HG02884 (cell line): ENCODE results near the gene ENTPD8.
A peak's percentile ranks its signal among the peaks of the same experiment; 100 is the strongest.

ENCODE experiments used
- ATAC-seq: cut with Tn5 transposase; IDR thresholded peaks from one replicate; pipeline ENCODE4 v1.9.1; 2021; ENCODE audit warnings: mild to moderate bottlenecking, moderate library complexity; ENCODE audit not compliant: unreplicated experiment

ENTPD8 gene

DNA sequence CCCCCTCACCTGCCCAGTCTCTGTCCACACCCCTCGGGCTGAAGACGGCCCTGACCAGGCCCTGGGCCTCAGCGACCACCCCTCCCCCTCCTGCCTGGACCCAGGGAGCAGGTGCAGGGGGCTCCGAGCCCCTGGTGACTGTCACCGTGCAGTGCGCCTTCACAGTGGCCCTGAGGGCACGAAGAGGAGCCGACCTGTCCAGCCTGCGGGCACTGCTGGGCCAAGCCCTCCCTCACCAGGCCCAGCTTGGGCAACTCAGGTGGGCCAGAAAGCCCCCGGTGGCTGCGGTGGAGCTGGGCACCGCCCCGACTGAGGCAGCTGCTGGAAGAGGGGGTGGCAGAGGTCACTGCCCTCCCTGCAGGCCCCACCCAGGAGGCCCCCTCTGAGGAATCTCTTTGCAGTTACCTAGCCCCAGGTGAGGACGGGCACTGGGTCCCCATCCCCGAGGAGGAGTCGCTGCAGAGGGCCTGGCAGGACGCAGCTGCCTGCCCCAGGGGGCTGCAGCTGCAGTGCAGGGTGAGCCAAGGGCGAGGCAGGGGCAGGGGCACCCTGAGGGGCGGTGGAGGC, 7.7 kb downstream of the ENTPD8 start:
- ATAC-seq: no peak

DNA sequence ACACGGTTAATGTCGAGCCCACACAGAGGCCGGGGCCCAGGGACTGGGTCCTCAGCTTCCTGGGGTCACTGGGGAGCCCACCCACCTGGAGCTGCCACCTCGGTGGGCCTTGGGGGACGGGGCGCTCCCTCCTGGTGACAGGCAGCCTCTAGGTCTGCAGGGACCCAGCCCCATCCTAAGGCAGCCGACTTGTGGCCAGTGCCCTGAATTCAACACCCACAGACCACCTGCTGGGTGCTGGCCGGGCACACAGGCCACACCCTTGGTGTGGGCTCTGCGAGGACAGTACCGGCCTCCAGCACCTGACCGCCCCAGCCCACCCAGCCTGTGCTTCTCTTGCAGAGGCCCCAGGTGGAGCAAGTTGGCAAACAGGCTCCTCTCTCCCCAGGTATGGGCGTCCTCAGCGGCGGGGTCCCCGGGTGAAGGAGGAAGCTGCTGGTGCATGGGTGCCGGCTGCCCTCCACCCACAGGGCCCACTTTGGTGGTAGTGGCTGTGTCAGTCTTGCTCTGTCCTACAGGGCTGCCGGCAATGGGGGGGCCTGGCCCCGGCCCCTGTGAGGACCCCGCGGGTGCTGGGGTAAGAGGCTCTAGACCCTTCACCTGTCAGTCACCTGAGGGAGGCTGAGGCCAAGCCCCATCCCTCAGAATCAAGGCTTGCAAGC, 8.3 kb downstream of the ENTPD8 start:
- no peak for ATAC-seq

DNA sequence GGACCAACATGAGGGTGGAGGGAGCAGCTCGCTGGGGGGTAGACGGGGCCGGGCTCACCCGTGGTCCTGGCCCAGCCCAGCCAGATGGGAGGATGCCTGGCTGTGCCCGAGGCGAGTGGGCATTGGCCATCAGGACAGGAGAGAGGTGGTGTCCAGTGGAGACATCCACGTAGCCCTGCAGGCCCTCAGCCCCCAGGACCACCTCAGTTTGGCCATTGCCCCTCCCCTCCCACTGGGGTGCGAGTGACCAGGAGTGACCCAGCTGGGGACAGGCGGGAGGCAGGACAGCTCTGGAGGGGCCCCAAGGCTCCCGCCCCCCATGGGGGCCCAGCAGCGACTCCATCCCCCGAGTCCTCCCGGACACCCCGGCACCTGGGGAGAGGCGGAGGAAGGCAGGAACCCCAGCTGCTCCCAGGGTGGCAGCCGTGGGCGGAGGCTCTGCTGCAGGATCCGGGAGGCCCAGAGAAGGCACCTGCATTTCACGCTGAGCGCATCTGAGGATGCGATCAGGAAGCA, 9.7 kb downstream of the ENTPD8 start:
- no peak for ATAC-seq

DNA sequence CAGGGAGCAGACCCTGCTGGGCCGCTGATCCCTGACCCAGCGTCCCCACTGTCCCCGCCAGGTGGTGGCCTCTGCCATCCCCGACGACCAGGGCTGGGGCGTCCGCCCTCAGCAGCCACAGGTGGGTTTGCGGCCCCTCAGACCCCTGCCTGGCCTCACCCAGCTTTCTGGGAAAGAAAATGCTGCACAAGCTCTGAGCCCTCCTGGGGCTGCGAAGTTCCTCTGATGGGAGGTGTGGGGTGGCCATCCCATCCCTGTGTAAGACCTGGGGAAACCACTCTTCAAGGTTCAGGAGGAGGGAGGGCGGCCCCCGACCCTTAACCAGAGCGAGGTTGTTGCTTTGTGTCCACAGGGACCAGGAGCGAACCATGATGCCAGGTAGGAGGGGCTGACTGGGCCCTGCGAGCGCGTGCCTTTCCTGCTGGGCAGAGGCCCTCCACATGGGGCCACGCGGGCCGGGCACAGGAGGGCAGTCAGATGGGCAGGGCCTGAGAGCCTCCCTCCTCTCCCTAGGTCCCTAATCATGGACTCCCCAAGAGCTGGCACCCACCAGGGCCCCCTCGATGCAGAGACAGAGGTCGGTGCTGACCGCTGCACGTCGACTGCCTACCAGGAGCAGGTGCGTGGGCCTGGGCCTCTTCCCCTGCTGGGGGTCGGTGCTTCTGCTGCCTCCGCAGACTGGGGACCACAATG, 10.3 kb downstream of the ENTPD8 start:
- no peak for ATAC-seq

DNA sequence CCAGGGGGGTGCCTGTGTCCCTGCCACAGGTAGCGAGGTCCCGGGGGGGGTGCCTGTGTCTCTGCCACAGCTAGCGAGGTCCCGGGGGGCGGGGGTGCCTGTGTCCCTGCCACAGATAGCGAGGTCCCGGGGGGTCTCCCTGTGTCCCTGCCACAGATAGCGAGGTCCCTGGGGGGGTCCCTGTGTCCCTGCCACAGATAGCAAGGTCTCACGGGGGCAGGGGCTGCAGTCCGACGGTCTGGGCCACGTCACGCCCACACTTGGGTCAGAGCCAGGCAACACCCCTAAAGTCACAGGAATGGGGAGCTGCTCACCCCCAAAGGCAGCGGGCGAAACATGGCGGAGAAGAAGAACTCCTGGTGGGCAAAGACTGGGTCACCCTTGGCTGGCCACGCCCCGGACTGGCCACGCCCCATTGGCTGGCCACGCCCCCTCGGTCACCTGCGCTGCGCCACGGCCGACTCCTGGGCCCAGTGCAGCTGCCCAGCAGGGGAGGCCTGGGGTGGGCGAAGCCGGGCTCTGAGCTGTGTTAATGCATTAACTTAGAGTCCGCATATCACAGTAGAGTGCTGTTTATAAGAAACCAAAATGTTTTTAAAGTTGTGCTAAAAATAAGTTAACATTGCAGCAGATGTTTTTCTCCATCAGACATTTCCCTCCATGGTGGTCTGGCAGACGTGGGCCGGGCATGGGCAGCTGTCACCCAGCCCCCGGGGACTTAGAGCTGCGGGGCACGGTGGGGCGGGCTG, 11.0 kb downstream of the ENTPD8 start:
- ATAC-seq: no peak

DNA sequence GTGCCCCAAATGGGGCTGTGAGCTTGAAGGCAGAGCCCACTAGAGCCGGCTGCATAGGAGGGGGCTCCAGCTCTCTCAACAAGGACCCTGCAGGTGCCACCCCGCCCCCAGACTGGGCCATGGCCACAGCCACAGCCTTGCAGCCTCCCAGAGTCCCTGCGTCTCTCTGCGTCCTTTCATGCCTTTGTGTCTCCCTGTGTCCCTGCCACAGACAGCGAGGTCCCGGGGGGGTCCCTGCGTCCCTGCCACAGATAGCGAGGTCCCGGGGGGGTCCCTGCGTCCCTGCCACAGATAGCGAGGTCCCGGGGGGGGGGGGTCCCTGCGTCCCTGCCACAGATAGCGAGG, 11.6 kb downstream of the ENTPD8 start:
- ATAC-seq: no peak

DNA sequence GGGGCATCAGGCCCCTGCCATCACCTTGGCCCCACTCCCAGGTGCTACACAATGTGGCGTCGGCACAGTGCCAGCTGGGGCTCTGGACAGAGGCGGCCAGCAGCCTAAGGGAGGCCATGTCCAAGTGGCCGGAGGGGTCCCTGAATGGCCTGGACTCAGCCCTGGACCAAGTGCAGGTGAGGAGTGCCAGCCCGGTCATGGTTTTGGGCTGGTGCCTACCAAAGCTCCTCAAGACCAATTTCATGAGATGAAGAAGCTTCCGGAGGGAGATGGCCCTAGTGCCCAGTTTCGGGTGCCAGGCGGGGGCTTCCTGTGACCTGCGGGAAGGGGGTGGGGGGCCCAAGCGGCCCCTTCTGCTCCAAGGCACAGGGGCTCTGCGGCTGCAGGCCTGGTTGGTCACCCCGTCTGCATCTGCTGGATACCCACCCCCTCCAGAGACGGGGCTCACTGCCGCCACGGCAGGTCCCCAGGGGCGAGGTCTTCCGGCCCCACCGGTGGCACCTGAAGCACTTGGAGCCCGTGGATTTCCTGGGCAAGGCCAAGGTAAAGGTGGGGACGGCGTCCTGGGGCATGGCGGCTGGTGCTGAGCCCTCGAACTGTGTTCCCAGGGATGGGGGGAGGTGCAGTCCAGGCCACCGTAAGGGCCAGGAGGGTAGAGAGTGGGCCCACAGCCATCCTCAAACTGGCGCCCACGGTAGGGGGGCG, 12.2 kb downstream of the ENTPD8 start:
- ATAC-seq: no peak

DNA sequence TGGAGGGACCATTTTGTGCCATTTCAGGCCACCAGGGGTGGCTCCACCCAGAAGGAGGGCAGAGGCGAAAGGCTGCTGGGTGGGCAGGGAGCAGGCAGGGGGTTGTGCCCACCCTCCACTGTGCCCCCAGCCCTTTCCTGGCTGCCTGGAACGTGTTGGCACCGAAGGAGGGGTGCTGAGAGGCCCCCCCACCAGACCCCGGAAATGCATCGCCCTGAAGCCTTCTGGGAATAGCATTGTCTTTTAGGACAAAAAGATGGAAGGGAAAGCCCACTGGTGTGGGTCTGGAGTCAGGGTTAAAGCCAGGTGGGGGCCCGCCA, 12.9 kb downstream of the ENTPD8 start:
- no peak for ATAC-seq

DNA sequence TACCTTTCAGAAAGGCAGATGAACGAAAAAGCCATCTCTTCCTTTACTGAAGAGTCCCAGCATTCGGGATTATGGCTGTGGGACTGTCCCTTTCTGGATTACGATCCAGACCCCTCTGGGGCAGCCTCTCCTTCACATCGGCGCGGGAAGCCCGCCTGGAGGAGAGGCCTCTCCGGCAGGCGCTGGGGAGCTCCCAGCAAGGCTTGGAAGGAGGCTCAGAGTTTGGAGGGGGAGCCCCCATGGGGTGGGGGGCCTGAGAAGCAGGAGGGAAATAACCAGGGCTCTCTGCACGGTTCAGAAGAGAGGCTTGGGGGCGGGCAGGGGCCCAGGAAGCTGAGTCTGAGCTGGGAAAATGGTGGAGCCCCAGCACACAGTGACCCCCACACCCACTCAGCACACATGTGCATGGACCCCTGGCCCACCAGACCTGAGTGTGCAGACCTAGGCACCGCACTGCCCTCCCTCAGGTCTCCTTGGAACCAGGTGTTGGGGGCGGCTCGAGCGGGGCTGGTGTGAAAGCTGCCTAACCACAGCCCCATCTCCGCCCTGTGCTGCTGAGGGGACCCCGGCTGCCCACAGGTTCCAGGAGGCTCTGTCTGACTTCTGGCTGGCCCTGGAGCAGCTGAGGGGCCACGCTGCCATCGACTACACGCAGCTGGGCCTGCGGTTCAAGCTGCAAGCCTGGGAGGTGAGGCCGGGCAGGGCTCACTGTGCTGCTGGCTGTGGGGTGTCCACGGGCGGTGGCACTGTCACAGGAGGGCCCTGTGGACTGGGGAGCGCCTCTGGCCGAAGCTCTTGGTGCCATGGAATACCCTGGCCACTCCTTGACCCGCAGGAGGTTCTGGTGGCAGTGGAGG, 13.5 kb downstream of the ENTPD8 start:
- ATAC-seq: no peak

DNA sequence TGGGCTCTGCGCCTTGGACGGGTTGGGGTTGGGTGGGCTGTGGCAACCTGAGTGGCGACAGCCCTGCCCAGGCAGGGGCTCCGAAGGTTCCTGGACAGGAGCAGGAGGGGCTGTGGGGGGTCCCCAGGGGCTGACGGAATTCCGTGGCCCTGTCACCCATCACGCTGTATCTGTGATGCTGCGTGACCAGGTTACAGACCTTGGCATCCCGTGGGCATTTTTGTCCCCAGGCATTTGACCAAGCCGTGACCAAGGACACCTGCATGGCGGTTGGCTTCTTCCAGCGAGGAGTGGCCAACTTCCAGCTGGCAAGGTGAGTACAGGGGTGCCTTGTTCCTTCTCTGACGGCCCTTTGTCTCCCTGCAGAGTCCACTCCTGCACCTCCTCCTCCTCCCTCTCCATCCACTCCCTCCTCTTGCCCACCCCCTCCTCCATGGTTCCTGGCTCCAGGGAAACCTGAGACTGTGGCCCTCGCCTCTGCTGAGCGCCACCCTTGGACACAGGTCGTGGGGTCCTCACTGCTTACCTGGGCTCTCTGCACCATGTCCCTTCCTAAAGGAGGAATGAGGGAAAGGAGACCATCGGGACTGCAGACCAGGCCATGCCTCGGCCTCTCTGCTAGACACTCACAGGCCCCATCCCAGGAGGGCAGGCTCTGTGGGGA, 15.0 kb downstream of the ENTPD8 start:
- no peak for ATAC-seq

DNA sequence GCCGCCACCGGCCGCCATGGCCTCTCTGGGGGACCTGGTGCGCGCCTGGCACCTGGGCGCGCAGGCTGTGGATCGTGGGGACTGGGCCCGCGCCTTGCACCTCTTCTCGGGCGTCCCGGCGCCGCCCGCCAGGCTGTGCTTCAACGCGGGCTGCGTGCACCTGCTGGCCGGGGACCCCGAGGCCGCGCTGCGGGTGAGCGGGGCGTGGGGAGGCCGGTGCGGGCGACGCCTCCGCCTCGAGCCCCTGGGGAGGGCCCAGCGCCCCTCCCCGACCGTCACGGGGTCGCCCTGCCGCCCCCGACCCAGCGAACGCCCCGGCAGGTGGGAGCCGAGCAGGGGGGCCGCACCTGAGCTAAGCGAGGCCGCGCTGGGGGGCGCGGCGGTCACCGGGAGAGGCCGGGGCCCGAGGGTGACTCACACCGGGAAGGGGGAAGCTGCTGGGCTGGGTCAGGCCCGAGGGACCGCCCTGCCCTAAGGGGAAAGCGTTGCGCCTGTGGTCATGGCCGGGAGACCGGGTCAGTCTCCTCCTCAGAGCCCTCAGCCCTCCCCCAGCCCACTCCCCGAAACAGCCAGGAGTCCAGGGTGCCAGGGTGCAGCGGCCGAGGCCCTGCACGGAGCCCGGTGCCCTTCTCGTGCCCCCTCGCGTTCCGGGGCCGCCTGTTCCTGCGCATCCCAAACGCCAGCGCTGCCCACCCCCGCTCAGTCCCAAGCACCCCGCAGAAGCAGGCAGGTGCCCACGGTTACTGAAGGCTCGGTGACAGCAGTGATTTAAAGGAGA, 17.5 kb downstream of the ENTPD8 start:
- ATAC-seq: peak; percentile 8

DNA sequence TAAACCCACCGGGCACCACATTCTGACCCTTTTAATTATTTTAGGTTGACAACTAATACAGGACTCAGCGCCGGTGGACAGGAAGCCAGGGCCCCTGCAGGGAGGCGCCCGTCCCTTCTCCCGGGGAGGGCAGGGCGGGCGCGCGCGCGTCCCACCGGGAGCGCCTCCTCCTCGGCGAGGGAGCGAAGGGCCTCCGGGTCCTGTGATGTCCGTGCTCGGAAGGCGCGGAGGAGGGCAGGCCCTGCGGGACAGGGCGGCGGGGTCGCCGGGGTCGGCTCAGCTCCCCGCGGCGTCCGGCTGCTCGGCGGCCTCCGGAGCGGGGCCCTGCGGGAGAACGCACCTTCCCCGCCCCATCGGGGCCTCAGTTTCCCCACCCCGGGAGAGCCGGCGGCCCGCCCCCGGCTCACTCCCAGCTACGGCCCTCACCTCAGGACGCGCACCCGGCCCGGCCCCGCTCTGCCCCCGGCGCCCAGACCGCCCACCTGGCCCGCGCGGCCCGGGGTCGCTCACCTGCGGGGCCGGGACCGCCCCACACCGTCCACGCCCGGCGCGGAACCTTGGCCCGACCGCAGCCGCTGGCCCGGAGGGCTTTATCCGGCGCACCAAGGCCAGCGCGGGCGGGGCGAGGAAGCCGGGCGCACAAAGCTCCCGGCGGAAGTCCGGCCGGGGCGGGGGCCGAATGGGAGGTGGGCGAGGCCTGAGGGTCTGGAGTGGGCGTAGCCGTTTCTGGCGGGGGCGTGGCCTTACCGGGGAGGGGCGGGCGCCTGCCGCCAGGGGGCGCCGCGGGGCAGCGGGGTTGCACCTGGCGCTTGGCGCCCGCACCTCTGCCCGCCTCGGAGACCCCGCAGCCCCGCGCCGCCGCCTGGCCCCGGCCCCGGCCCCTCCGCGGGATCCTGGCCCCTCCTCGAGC, 18.3 kb downstream of the ENTPD8 start, which contains the start of the genes EXD3 and NOXA1:
Gene EXD3, minus strand, starts transcription at position 559 of the 910 bp plus-strand sequence. CDS start 27,805 bp downstream, outside the sequence.
Gene NOXA1, plus strand, starts transcription at position 790 of the 910 bp plus-strand sequence. CDS start 137 bp downstream, outside the sequence.
- peak; percentile 81 for ATAC-seq

DNA sequence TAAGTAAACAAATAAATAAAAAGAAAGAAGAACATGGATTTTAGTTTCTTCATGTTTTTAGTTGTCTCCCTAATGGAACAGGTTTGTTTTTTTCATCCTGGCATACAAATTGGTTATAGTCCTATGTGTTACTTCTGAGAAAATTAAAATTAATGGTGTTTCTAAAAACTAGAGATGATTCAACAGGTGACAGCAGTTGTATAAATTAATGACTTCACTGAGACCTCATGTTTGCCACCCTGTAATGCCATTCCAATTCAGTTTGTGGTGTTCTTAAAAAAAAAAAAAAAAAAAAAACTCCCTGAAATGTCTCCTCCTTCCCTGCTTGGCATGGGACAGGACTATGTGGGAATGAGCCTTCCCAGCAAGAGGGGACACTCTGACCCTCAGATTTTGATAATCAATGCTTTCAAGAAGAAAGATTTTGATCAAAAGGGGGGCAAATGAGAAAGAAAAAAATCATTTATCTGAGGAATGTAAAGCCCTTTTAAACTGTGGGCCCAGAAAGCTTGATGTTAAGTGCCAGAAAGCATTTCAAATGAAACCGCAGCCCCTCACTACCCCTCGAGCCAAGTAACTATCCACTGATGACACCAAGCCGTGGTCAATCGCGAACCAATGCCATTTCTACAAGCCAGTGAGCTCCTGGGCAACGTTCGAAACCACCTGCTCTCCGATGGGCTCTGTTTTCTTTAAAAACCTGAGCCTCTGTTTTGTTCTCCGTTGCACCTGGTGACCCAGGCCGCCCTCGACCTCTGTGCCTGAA, 19.1 kb downstream of the ENTPD8 start:
- no peak for ATAC-seq

DNA sequence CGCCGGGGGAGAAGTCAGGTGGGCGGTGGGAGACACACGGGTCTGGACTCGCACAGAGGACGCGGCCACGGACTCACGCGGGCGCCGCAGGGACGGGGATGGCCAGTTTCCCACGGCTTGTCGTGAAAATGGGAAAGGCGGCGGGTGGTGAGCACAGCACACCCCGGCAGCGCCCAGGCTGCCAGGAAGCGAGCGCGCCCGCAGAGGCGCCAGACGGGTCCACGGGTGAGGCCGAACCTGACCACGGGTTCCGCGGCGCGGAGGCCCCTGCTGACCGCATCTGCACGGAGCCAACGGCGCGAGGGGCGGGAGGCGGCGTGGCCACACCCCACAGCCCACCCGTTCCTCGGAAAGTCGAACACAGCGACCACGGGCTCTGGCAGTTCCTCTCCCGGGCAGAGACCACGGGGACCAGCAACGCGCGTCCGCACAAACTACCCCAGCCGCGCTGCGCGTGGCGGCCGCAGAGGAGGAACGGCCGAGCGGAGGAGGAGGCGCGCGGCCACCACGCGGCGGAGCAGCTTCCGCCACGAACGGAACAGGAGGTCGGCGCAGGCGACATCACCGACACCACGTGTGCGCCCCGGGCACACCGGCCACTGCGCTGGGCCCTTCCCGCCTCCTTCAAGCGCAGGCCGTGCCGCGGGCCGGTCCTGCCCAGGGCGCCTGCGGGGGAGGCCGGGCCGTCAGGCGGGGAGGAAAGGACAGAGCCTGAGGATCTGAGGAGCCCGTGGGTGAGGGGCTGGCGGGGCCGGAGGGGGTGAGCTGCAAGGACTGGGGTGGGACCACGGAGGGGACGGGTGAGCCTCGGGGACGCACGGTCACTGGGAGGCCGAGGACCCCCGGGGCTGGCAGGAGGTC, 23.8 kb downstream of the ENTPD8 start:
- no peak for ATAC-seq

DNA sequence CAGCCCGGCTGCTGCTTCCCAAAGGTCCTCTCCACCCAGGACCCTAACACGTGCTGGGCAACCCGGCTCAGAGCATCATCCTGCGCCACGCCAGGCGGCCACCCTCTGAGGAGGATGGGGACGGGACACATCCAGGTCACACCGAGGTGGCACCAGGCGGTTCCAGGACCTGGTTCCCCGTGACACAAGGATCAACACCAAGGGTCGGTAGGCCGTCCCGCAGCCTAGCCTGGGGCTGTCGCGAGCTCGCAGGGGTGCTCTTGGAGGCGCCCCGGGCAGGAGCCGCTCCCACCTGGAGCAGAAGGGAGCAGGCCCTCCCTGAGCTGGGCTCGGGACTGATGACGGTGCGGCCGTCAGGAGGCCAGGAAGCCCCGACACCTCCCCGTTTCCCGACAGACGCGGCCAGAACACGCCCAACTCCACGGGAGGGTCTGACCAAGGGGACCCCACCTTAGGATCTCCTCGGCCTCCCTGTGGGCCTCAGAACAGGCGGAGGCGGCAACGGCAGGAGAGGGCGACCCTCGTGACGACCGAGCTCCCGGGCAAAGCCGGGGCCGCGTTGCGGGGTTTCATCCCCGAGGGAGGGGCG, 24.5 kb downstream of the ENTPD8 start:
- no peak for ATAC-seq
